Spleen (tissue), 7 donors: ENCODE data around the gene MYPN.

Experiments
- CTCF ChIP-seq, 11 experiments: fragments of 200-600 bp in 7 of 11; fragments of 450-650 bp in 4 of 11; sonication (generic) in 4 of 11; IDR thresholded peaks in 8 of 11; conservative IDR thresholded peaks in 3 of 11; 1 replicate in 7 of 11; 2 replicates in 4 of 11; pipeline versions ENCODE4 v1.4.0 to v1.8.0; 2016 to 2021; ENCODE audit warnings: antibody characterized with exemption in 11 of 11, inconsistent platforms in 4 of 11, mild to moderate bottlenecking in 1 of 11
- POLR2A ChIP-seq, 3 donors: fragments of 450-650 bp; IDR thresholded peaks; one replicate each; pipeline ENCODE4 v1.5.1; 2017; ENCODE audit warnings: antibody characterized with exemption in 3 of 3, mild to moderate bottlenecking in 1 of 3
- donor health status: DM: no; HTN: no; CAD: no; lungs with moderate emphysema.
- donor health status: DM: no; HTN: no; CAD: no.
- donor health status: DM: no; HTN: no; CAD: no.

- TF ChIP-seq CTCF (IDR thresholded peaks at IDR 0.05 in 8 of 11, conservative IDR thresholded peaks at IDR 0.05 in 3 of 11) = no peak
- TF ChIP-seq POLR2A (IDR thresholded peaks at IDR 0.05) = no peak
Observed at GRCh38 chr10:68155615-68156210, 46.4 kb downstream of the MYPN start.
